D721Med (cell line): ENCODE data around the gene PIK3R3.

Experiments
- DNase-seq: peaks from one replicate; pipeline ENCODE4 v3.0.0; 2011; ENCODE audit warnings: low spot score; ENCODE audit not compliant: insufficient read length
- FAIRE-seq: peaks from 2 replicates; lab custom pipeline; 2011; peaks lifted over from hg19 to GRCh38; lab: Jason Lieb, UNC
- TF ChIP-seq, protein P1 (sequence below): IDR thresholded peaks from 2 replicates; pipeline ENCODE4 v1.5.1; 2012; ENCODE audit warnings: mild to moderate bottlenecking, control low read depth; ENCODE audit not compliant: insufficient read depth; ENCODE audit errors: missing control alignments

The PIK3R3 gene

DNA sequence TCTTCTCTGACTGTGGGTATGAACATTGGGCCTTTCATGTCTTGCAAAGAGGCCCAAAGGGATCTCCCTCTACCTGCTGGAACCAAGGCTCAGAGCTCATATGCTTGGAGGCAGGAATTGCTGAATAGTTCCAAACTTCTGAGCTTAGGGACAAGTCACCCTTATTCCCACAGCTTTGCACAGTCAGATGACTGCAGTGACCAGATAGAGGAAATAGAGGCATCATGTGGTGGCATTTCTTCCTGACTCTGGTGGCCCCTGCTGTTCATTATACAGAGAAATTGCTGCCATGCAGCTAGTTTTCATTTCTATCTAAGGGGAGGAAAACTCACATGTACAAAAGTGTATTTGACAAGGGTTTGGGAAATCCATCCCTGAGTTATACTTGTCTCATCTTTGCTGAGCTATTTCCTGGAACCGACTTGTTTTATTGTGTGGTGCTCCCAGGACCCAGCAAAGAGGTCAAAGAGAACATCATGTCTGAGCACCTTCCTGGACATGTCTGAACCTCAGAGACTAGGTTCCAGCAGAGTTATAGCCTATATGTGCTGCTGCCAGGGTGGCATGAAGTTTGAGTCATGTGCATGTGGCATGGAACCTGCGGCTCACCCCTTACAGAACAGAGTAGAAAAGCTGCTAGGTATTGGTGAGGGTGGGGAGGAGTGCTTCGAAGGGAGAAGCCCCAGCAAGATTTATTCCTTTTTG, 131.2 kb downstream of the PIK3R3 start:
- TF ChIP-seq, protein P1, sequence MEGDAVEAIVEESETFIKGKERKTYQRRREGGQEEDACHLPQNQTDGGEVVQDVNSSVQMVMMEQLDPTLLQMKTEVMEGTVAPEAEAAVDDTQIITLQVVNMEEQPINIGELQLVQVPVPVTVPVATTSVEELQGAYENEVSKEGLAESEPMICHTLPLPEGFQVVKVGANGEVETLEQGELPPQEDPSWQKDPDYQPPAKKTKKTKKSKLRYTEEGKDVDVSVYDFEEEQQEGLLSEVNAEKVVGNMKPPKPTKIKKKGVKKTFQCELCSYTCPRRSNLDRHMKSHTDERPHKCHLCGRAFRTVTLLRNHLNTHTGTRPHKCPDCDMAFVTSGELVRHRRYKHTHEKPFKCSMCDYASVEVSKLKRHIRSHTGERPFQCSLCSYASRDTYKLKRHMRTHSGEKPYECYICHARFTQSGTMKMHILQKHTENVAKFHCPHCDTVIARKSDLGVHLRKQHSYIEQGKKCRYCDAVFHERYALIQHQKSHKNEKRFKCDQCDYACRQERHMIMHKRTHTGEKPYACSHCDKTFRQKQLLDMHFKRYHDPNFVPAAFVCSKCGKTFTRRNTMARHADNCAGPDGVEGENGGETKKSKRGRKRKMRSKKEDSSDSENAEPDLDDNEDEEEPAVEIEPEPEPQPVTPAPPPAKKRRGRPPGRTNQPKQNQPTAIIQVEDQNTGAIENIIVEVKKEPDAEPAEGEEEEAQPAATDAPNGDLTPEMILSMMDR: no peak
- DNase-seq: no peak
- no peak for FAIRE-seq

DNA sequence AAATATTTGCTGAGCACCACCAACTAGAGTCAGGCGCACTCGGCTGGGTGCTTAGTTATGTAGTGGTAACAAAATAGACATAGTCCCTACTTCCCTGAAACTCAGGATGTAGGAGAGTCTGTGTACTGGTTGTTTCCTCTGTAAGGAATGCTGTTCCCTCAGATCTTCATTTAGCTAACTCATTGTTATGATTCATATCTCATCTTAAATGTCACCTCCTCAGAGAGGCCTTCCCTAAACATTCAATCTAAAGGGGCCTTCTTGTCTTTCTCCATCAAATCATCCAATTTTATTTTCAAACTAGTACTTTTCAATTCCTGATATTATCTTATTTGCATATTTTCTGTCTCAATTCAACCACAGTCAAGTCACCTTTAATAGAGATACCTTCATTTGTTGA, 132.9 kb downstream of the PIK3R3 start:
- no peak for DNase-seq
- FAIRE-seq: no peak
- TF ChIP-seq, protein P1: no peak

DNA sequence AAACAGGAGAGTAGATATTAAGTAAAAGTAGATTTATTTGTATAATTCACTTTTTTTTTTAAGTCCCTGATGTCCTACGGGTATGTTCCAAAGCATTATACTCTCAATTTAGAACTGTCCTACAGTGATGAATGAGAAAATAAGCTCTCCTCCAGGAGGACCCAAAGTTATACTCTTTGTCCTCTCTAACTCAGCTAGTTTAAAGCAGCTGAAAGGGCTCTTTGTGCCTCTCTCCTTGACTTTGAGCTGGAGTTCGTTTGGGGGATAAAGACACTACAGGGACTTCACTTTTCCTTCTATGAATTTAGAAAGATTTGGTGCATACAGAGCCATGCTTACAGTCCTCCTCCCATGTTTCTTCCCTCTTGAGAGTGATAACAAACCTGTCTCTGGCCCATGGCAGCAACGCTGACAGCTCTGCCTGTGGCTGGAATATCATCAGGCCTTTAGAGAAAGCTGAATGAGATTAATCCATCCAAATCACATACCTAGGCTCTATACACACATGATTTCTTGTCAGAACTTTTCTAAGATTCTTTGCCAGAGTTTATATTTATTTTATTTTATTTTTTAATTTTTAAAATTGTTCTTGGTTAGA, 134.3 kb downstream of the PIK3R3 start:
- TF ChIP-seq, protein P1: no peak
- FAIRE-seq (no peak), DNase-seq (no peak)

DNA sequence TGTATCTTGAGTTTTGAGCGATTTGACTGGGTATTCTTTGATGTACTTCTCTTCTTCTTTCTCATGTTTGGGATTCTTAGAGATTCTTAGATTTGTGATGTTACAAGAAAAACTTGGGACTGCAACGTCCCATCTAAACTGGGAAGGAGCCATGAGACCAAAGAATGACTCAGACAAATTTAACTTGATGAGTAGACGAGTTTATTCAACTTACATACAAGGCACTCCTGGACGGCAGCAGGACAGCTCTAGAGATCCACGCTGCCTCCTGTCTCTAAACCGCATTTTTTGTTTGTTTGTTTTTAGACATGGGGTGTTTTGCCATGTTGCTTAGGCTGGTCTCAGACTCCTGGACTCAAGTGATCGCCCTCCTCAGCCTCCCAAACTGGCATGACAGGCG, 137.1 kb downstream of the PIK3R3 start:
- DNase-seq (no peak), FAIRE-seq (no peak)
- TF ChIP-seq, protein P1: no peak

DNA sequence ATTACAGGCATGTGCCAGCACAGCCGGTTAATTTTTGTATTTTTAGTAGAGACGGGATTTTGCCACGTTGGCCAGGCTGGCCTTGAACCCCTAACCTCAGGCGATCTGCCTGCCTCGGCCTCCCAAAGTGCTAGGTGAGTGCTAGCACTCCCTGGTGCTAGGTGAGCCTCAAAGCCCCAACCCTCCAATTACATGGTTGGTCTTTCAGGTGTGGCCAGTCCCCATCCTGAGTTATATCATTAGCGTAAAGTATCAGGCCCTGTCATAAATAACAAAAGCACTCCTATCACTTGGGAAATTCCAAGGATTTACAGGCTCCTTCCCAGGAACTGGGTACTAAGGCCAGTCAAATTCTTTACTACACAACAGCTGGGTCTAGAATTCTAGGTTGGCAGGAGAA, 138.0 kb downstream of the PIK3R3 start:
- no peak for FAIRE-seq
- TF ChIP-seq, protein P1: no peak

More for the DNA sequence above, 138.0 kb downstream of the PIK3R3 start:
- no peak for DNase-seq
